Measurements from ENCODE around the gene KLHL8.

Gene KLHL8

GRCh38 chr4:87134122-87134521 is 86.3 kb downstream of the KLHL8 start:
- no peak overlapping the region for H3K4me3 ChIP-seq (ENCODE audit: low read length)
- TF ChIP-seq, protein P1, sequence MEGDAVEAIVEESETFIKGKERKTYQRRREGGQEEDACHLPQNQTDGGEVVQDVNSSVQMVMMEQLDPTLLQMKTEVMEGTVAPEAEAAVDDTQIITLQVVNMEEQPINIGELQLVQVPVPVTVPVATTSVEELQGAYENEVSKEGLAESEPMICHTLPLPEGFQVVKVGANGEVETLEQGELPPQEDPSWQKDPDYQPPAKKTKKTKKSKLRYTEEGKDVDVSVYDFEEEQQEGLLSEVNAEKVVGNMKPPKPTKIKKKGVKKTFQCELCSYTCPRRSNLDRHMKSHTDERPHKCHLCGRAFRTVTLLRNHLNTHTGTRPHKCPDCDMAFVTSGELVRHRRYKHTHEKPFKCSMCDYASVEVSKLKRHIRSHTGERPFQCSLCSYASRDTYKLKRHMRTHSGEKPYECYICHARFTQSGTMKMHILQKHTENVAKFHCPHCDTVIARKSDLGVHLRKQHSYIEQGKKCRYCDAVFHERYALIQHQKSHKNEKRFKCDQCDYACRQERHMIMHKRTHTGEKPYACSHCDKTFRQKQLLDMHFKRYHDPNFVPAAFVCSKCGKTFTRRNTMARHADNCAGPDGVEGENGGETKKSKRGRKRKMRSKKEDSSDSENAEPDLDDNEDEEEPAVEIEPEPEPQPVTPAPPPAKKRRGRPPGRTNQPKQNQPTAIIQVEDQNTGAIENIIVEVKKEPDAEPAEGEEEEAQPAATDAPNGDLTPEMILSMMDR (conservative IDR thresholded peaks at IDR 0.05; ENCODE audit: low read length) = no peak

GRCh38 chr4:87133183-87133582 is 87.2 kb downstream of the KLHL8 start:
- no peak overlapping the region for H3K4me3 ChIP-seq (ENCODE audit: low read length)
- no peak for DNase-seq (ENCODE audit: low read depth)
- TF ChIP-seq, protein P1 (conservative IDR thresholded peaks at IDR 0.05; ENCODE audit: low read length) = no peak

More at GRCh38 chr4:87134122-87134521, 86.3 kb downstream of the KLHL8 start:
- DNase-seq (ENCODE audit: low read depth) = no peak

DNA sequence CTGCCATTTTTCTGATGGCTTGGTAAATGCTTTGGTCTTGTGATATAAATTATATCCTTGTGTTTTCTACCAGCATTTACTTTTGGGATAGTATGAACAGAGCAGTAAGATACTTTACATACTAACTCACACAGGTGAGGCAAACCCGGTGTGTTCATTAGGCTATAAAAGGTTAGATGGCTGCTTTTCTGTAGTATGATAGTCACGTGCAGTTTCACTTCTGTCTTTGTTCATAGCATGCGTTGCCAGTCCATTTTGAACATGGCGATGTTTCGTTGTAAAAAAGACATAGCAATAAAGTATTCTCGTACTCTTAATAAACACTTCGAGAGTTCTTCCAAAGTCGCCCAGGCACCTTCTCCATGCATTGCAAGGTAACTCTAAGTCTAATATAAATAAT is 88.4 kb downstream of the KLHL8 start:
- TF ChIP-seq, protein P1 (conservative IDR thresholded peaks at IDR 0.05; ENCODE audit: low read length) = no peak
- no peak overlapping the region for H3K4me3 ChIP-seq (ENCODE audit: low read length)
- DNase-seq (ENCODE audit: low read depth) = no peak

DNA sequence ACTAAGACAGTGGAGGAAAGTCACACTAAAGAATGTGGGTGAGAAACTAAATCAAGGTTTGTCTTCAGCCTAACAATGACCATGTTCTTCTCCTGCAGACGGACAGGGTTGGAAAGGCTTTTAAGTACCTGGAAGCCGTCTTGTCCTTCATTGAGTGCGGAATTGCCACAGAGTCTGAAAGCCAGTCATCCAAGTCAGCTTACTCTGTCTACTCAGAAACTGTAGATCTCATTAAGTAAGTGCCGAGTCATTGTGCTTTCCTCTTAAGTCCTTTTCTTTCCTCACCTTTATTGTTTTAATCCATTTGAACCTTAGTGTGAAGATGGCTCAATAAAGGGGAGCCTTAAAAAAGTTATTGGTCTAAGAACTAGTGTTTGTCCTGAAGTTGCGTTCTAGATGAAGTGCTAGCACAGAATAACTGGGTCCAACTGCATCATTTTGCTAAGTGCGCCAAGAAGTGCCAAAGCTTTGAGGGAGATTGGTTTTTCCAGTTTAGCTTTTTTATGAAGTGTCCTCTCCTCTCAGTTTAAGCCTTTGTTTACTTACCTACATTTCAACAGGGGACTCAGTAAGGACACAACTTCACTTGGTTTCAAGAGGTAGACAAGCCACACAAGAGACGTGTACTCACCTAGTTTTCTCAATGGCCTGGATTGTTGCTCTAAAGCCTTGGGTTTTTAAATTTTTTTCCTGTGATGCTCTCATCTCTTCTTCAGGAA is 89.3 kb downstream of the KLHL8 start:
- no peak overlapping the region for H3K4me3 ChIP-seq (ENCODE audit: low read length)
- TF ChIP-seq, protein P1 (conservative IDR thresholded peaks at IDR 0.05; ENCODE audit: low read length) = no peak
- DNase-seq (ENCODE audit: low read depth) = no peak

- TF ChIP-seq, protein P1 (conservative IDR thresholded peaks at IDR 0.05; ENCODE audit: low read length) = no peak
- no peak overlapping the region for H3K4me3 ChIP-seq (ENCODE audit: low read length)
- DNase-seq (ENCODE audit: low read depth) = no peak
These were observed 90.7 kb downstream of the KLHL8 start for GRCh38 chr4:87129681-87130080.

GRCh38 chr4:87128006-87128705 is 92.3 kb downstream of the KLHL8 start:
- DNase-seq (ENCODE audit: low read depth) = no peak
- TF ChIP-seq, protein P1 (conservative IDR thresholded peaks at IDR 0.05; ENCODE audit: low read length) = no peak

GRCh38 chr4:87126056-87126455 is 94.4 kb downstream of the KLHL8 start:
- TF ChIP-seq, protein P1 (conservative IDR thresholded peaks at IDR 0.05; ENCODE audit: low read length) = no peak
- H3K4me3 ChIP-seq (ENCODE audit: low read length) = no peak overlapping the region
- no peak for DNase-seq (ENCODE audit: low read depth)

More at GRCh38 chr4:87128006-87128705, 92.3 kb downstream of the KLHL8 start:
- H3K4me3 ChIP-seq (ENCODE audit: low read length) = no peak overlapping the region
